SK-N-SH treated with all-trans-retinoic acid at 6 μM for 48 hours (cell line): ENCODE results near the gene LSS.

ENCODE experiments used
- ATAC-seq: fragments of 200-7000 bp; cut with Tn5 transposase; 3 replicates; pipeline ENCODE4 v1.9.1; 2020; ENCODE audit warnings: mild to moderate bottlenecking, moderate library complexity
- ARNTL ChIP-seq: fragments of 450-650 bp; formaldehyde crosslinking; IDR thresholded peaks from 2 replicates; pipeline ENCODE4 v1.5.0; 2020; ENCODE audit warnings: low read depth, mild to moderate bottlenecking, moderate library complexity, borderline replicate concordance
- BACH2 ChIP-seq: fragments of 250-450 bp; sonication (Bioruptor Pico); IDR thresholded peaks from 2 replicates; pipeline ENCODE4 v1.9.0; 2021; ENCODE audit warnings: mild to moderate bottlenecking, borderline replicate concordance
- CSDC2 ChIP-seq: fragments of 250-450 bp; sonication (Bioruptor Pico); IDR thresholded peaks from 2 replicates; pipeline ENCODE4 v1.5.0; 2020; ENCODE audit warnings: mild to moderate bottlenecking, moderate library complexity
- ESRRG ChIP-seq: fragments of 250-450 bp; sonication (Bioruptor Pico); IDR thresholded peaks from 2 replicates; pipeline ENCODE4 v1.6.1; 2021; ENCODE audit warnings: mild to moderate bottlenecking
- GLIS3 ChIP-seq: fragments of 250-450 bp; sonication (Bioruptor Pico); IDR thresholded peaks from 2 replicates; pipeline ENCODE4 v1.5.0; 2020; ENCODE audit warnings: mild to moderate bottlenecking, moderate library complexity
- OSR1 ChIP-seq: fragments of 250-450 bp; sonication (Bioruptor Pico); IDR thresholded peaks from 2 replicates; pipeline ENCODE4 v1.8.0; 2022; ENCODE audit warnings: moderate library complexity, mild to moderate bottlenecking, inconsistent platforms
- PPARA ChIP-seq: fragments of 250-450 bp; sonication (Bioruptor Pico); IDR thresholded peaks from 2 replicates; pipeline ENCODE4 v1.5.0; 2020; ENCODE audit warnings: mild to moderate bottlenecking, borderline replicate concordance
- RARB ChIP-seq: fragments of 250-450 bp; sonication (Bioruptor Pico); IDR thresholded peaks from 2 replicates; pipeline ENCODE4 v1.8.0; 2021; ENCODE audit warnings: mild to moderate bottlenecking, moderate library complexity
- SNAI2 ChIP-seq: fragments of 250-450 bp; sonication (Bioruptor Pico); IDR thresholded peaks from 2 replicates; pipeline ENCODE4 v1.5.0; 2020; ENCODE audit warnings: mild to moderate bottlenecking, moderate library complexity
- TCF4 ChIP-seq: fragments of 250-450 bp; sonication (Bioruptor Pico); IDR thresholded peaks from 2 replicates; pipeline ENCODE4 v1.8.0; 2021; ENCODE audit warnings: mild to moderate bottlenecking, moderate library complexity, borderline replicate concordance
- TOX ChIP-seq: fragments of 250-450 bp; sonication (Bioruptor Pico); IDR thresholded peaks from 2 replicates; pipeline ENCODE4 v1.8.0; 2021; ENCODE audit warnings: mild to moderate bottlenecking, moderate library complexity, borderline replicate concordance
- ZC3H10 ChIP-seq: fragments of 250-450 bp; sonication (Bioruptor Pico); IDR thresholded peaks from 2 replicates; pipeline ENCODE4 v1.5.1; 2021; ENCODE audit warnings: mild to moderate bottlenecking, moderate library complexity
- ZFP30 ChIP-seq: fragments of 450-650 bp; formaldehyde crosslinking; IDR thresholded peaks from 2 replicates; pipeline ENCODE4 v1.5.0; 2022; ENCODE audit warnings: mild to moderate bottlenecking, moderate library complexity
- ZNF565 ChIP-seq: fragments of 450-650 bp; formaldehyde crosslinking; conservative IDR thresholded peaks from 2 replicates; pipeline ENCODE4 v1.5.0; 2020; ENCODE audit warnings: low read depth, mild to moderate bottlenecking, moderate library complexity
- ZNF8 ChIP-seq: fragments of 450-650 bp; formaldehyde crosslinking; IDR thresholded peaks from 2 replicates; pipeline ENCODE4 v1.5.0; 2020; ENCODE audit warnings: mild to moderate bottlenecking, moderate library complexity
- TF ChIP-seq, protein P1 (sequence below): fragments of 250-450 bp; sonication (Bioruptor Pico); IDR thresholded peaks from 2 replicates; pipeline ENCODE4 v1.8.0; 2020; ENCODE audit warnings: mild to moderate bottlenecking, moderate library complexity, borderline replicate concordance
- TF ChIP-seq, protein P2 (sequence below): fragments of 250-450 bp; sonication (Bioruptor Pico); IDR thresholded peaks from 2 replicates; pipeline ENCODE4 v1.5.1; 2021; ENCODE audit warnings: mild to moderate bottlenecking, moderate library complexity
- TF ChIP-seq, protein P3 (sequence below): fragments of 250-450 bp; sonication (Bioruptor Pico); IDR thresholded peaks from 2 replicates; pipeline ENCODE4 v1.8.0; 2021; ENCODE audit warnings: low read depth, mild to moderate bottlenecking, moderate library complexity, borderline replicate concordance
- TF ChIP-seq, protein P4 (sequence below): fragments of 250-450 bp; sonication (Bioruptor Pico); IDR thresholded peaks from 2 replicates; pipeline ENCODE4 v1.5.0; 2020; ENCODE audit warnings: mild to moderate bottlenecking, moderate library complexity

The LSS gene

DNA sequence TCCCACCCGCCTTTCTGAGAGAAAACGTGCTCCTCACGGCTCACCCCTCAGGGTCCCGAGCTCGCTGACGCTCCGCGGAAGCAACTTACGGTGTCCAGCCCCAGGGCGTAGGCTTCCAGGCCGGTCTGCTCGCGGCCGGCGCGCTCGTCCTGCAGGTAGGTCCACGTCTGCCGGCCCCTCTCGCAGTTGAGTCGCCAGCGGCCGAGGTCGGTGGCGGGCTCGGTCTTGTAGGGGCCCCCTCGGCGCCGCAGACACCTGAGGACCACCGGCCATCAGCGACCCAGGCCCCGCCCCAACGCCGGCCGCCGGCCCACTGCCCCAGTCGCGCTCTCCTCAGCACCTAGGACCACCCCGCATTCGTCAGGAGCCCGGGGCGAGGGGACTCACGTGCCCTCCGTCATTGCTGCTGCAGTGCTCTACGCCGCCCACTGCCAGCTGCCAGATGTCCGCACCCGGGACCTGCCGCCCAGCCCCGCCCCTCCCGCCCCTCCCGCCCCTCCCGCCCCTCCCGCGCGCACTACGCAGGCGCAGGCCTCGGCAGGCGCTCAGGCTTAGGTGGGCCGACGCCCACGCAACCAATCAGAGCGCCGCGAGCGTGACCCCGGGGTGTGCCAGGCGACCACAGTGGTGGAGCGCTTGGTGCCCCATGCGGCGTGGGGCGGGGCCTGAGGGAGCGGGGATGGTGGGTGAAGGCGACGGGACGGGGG, at the start of gene LSS:
TSS of gene LSS (minus strand) at position 430 of the 707 bp plus-strand sequence. CDS start at position 401, 29 bp downstream.
- ATAC-seq: peak; percentile 93
- TF ChIP-seq, protein P1, sequence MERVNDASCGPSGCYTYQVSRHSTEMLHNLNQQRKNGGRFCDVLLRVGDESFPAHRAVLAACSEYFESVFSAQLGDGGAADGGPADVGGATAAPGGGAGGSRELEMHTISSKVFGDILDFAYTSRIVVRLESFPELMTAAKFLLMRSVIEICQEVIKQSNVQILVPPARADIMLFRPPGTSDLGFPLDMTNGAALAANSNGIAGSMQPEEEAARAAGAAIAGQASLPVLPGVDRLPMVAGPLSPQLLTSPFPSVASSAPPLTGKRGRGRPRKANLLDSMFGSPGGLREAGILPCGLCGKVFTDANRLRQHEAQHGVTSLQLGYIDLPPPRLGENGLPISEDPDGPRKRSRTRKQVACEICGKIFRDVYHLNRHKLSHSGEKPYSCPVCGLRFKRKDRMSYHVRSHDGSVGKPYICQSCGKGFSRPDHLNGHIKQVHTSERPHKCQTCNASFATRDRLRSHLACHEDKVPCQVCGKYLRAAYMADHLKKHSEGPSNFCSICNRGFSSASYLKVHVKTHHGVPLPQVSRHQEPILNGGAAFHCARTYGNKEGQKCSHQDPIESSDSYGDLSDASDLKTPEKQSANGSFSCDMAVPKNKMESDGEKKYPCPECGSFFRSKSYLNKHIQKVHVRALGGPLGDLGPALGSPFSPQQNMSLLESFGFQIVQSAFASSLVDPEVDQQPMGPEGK (CRISPR knock-in tag): no peak
- no peak for TF ChIP-seq ESRRG (CRISPR knock-in tag)
- no peak for TF ChIP-seq ARNTL (CRISPR knock-in tag)
- no peak for TF ChIP-seq PPARA
- TF ChIP-seq, protein P2, sequence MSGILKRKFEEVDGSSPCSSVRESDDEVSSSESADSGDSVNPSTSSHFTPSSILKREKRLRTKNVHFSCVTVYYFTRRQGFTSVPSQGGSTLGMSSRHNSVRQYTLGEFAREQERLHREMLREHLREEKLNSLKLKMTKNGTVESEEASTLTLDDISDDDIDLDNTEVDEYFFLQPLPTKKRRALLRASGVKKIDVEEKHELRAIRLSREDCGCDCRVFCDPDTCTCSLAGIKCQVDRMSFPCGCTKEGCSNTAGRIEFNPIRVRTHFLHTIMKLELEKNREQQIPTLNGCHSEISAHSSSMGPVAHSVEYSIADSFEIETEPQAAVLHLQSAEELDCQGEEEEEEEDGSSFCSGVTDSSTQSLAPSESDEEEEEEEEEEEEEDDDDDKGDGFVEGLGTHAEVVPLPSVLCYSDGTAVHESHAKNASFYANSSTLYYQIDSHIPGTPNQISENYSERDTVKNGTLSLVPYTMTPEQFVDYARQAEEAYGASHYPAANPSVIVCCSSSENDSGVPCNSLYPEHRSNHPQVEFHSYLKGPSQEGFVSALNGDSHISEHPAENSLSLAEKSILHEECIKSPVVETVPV (CRISPR knock-in tag): no peak
- TF ChIP-seq, protein P3, sequence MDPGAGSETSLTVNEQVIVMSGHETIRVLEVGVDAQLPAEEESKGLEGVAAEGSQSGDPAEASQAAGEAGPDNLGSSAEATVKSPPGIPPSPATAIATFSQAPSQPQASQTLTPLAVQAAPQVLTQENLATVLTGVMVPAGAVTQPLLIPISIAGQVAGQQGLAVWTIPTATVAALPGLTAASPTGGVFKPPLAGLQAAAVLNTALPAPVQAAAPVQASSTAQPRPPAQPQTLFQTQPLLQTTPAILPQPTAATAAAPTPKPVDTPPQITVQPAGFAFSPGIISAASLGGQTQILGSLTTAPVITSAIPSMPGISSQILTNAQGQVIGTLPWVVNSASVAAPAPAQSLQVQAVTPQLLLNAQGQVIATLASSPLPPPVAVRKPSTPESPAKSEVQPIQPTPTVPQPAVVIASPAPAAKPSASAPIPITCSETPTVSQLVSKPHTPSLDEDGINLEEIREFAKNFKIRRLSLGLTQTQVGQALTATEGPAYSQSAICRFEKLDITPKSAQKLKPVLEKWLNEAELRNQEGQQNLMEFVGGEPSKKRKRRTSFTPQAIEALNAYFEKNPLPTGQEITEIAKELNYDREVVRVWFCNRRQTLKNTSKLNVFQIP (CRISPR knock-in tag): no peak
- TF ChIP-seq TOX (CRISPR knock-in tag): no peak
- no peak for TF ChIP-seq ZNF565 (CRISPR knock-in tag)
- no peak for TF ChIP-seq ZC3H10 (CRISPR knock-in tag)
- TF ChIP-seq, protein P4, sequence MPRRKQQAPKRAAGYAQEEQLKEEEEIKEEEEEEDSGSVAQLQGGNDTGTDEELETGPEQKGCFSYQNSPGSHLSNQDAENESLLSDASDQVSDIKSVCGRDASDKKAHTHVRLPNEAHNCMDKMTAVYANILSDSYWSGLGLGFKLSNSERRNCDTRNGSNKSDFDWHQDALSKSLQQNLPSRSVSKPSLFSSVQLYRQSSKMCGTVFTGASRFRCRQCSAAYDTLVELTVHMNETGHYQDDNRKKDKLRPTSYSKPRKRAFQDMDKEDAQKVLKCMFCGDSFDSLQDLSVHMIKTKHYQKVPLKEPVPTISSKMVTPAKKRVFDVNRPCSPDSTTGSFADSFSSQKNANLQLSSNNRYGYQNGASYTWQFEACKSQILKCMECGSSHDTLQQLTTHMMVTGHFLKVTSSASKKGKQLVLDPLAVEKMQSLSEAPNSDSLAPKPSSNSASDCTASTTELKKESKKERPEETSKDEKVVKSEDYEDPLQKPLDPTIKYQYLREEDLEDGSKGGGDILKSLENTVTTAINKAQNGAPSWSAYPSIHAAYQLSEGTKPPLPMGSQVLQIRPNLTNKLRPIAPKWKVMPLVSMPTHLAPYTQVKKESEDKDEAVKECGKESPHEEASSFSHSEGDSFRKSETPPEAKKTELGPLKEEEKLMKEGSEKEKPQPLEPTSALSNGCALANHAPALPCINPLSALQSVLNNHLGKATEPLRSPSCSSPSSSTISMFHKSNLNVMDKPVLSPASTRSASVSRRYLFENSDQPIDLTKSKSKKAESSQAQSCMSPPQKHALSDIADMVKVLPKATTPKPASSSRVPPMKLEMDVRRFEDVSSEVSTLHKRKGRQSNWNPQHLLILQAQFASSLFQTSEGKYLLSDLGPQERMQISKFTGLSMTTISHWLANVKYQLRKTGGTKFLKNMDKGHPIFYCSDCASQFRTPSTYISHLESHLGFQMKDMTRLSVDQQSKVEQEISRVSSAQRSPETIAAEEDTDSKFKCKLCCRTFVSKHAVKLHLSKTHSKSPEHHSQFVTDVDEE (CRISPR knock-in tag): no peak
- TF ChIP-seq SNAI2 (CRISPR knock-in tag): no peak
- no peak for TF ChIP-seq GLIS3
- no peak for TF ChIP-seq ZNF8 (CRISPR knock-in tag)
- TF ChIP-seq, all 23 proteins: peak for 0

DNA sequence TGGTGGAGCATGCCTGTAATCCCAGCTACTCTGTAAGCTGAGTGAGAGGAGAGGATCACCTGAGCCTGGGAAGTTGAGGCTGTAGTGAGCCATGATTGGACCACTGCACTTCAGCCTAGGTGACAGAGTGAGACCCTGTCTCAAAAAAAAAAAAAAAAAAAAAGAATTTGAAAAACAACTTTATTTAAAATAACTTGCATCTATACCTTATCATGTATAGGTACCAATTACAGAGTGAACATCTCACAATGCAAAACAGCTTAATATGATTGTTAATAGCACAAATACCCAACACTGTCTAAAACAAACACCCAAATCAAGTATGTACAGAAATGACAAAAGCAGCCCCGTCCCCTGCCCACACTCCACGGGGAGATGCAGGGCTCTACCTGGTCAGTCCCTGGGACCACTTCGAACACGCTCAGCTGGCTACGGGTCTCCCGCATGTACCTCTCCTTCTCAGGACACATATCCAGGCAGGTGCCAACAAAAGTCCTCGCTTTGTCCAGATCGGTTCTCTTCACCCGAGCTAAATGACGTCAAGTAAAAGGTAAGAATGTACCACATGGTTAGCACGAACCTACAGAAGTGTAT, 46.3 kb upstream of the LSS start:
- ATAC-seq: no peak
- TF ChIP-seq OSR1 (CRISPR knock-in tag) (no peak), ZFP30 (CRISPR knock-in tag) (no peak), GLIS3 (no peak), ZNF565 (CRISPR knock-in tag) (no peak)

DNA sequence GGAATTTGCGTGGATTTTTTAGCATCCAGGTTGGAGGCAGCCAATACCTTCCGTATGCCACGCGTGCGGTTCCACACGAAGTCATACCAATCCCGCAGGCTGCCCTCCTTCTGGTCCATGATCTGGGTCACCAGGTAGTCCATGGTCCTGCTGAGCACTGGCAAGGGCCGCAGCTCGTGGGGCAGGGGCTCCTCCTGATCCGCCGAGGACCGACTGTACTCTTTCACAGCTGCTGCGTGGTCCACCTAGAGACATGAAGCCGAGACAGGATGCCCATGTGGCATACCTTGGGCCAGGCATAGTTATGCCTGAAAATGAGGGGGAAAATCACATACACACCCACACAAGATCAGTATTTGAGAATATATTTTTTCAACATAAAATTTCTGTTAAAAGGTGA, 44.8 kb upstream of the LSS start:
- no peak for TF ChIP-seq TCF4
- no peak for TF ChIP-seq RARB (CRISPR knock-in tag)
- TF ChIP-seq ESRRG (CRISPR knock-in tag): no peak
- TF ChIP-seq ZC3H10 (CRISPR knock-in tag): no peak
- no peak for TF ChIP-seq CSDC2 (CRISPR knock-in tag)
- no peak for TF ChIP-seq ZNF565 (CRISPR knock-in tag)
- TF ChIP-seq, protein P3 (CRISPR knock-in tag): no peak
- TF ChIP-seq TOX (CRISPR knock-in tag): no peak
- TF ChIP-seq BACH2 (CRISPR knock-in tag): no peak
- no peak for ATAC-seq
